Body of pancreas (tissue), 4 donors: ENCODE results near the gene MCRIP1. TPM values are rescaled to one million over a fixed set of nuclear protein-coding genes. Genes with fewer than 3 reads are reported as not detected.

Experiments
- ATAC-seq: fragments of 150-250 bp; one replicate; pipeline ENCODE4 v1.9.1; 2016
- DNase-seq, 4 donors: peaks; one replicate each; pipeline ENCODE4 v3.0.0-alpha.2; 2019
- H3K27ac ChIP-seq, 4 donors: fragments of 200-600 bp; sonication (generic); 1 replicate in 3 of 4; 2 replicates in 1 of 4; pipeline versions ENCODE4 v1.5.1 to v1.6.1; 2016 to 2019; ENCODE audit warnings: mild to moderate bottlenecking in 1 of 4, mixed read lengths in 1 of 4, moderate library complexity in 1 of 4
- H3K27me3 ChIP-seq, 2 donors: fragments of 200-600 bp; sonication (generic); one replicate each; pipeline ENCODE4 v1.6.0; 2016; ENCODE audit warnings: mild to moderate bottlenecking in 1 of 2
- H3K36me3 ChIP-seq, 2 donors: fragments of 200-600 bp; sonication (generic); replicated peaks in 1 of 2; 2 replicates each; pipeline ENCODE4 v1.5.1; 2016; ENCODE audit warnings: low read depth in 2 of 2; ENCODE audit not compliant: insufficient read depth in 1 of 2
- H3K4me1 ChIP-seq: fragments of 200-600 bp; sonication (generic); one replicate; pipeline ENCODE4 v1.6.0; 2016
- H3K4me3 ChIP-seq, 2 donors: fragments of 200-600 bp; sonication (generic); 1 replicate in 1 of 2; 2 replicates in 1 of 2; pipeline ENCODE4 v1.5.1; 2016 to 2019
- H3K9me3 ChIP-seq, 3 donors: fragments of 200-600 bp; sonication (generic); 1 replicate in 2 of 3; 2 replicates in 1 of 3; pipeline ENCODE4 v1.5.1; 2016
- CTCF ChIP-seq, 7 experiments: fragments of 450-650 bp in 4 of 7; fragments of 200-600 bp in 3 of 7; sonication (generic) in 3 of 7; IDR thresholded peaks; one replicate each; pipeline ENCODE4 v1.5.1; 2016 to 2019; ENCODE audit warnings: antibody characterized with exemption in 7 of 7
- POLR2A ChIP-seq, 3 donors: fragments of 450-650 bp; IDR thresholded peaks; one replicate each; pipeline ENCODE4 v1.6.1; 2016; ENCODE audit warnings: antibody characterized with exemption in 3 of 3, mild to moderate bottlenecking in 2 of 3
- WGBS, 2 donors: methylation state at CpG; one replicate each; pipeline ENCODE4 v1.1.5; 2017; 5-methylcytosine and 5-hydroxymethylcytosine counted together
- intact Hi-C: fragments of 100-400 bp; cut with DNase I; formaldehyde crosslinking; loops from one replicate; pipeline ENCODE4 v1.15.1; 2023
- total RNA-seq, 2 donors: library from RNA; depleted of rRNA; stranded (reverse); fragments of >200 nt; gene quantifications; one replicate each; pipeline ENCODE4 v1.1.0, GENCODE V29; 2016

The MCRIP1 gene
- total RNA-seq, 2 donors from 2014 or later: 46.1 to 65.6 TPM

DNA sequence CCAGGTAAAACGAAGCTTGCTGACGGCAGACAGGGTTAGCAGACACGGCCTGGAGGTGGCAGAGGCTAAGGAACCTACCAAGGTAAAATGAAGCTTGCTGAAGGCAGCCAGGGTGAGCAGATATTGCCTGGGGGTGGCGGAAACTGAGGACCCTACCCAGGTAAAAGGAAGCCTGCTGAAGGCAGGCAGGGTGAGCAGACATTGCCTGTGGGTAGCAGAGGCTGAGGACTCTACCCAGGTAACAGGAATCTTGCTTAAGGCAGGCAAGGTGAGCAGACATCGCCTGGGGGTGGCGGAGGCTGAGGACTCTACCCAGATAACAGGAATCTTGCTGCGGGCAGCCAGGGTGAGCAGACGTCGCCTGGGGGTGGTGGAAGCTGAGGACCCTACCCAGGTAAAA is 31.8 kb downstream of the MCRIP1 start:
- WGBS, 2 donors: 84 to 85% methylated on average over 9 of the region's 9 CpGs

DNA sequence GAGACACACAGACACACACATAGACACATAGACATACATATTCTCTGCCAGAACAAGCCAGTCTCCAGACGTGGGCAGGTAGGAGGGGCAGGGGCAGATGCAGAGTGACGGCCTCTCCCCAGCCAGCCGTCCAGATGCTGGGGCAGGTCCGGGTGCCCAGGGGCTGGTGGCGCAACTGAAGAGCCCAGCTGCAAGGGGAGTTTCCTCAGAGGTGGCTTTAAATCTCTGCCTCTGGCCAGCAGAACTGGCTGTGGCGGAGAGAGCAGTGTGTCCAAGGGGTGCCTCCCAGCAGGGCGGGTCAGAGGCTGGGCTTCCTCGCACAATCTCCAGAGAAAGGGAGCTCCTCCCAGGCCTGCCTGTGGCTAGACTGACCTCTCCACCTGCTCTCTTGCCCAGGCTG is 38.6 kb downstream of the MCRIP1 start:
- DNase-seq: no peak
- Histone ChIP-seq H3K27ac (no peak overlapping the region), H3K4me1 (no peaks in the 10 kb centered on the region), H3K36me3 (no peaks in the 10 kb centered on the region), H3K27me3 (no peaks in the 10 kb centered on the region), H3K9me3 (no peaks in the 10 kb centered on the region), H3K4me3 (no peak overlapping the region)
- ATAC-seq: peak; percentile 18
- 45 to 46% methylated on average over 4 to 8 of the region's 8 CpGs for WGBS, 2 donors
- no peak for TF ChIP-seq CTCF (IDR thresholded peaks at IDR 0.05)
- no peak for TF ChIP-seq POLR2A (IDR thresholded peaks at IDR 0.05)
- intact Hi-C loops: no loop called here

More for the DNA sequence above, 31.8 kb downstream of the MCRIP1 start:
- DNase-seq (no peak), ATAC-seq (no peak)
- intact Hi-C loops: no loop called here
- Histone ChIP-seq H3K9me3 (no peaks in the 10 kb centered on the region), H3K4me3 (no peak overlapping the region), H3K36me3 (no peaks in the 10 kb centered on the region), H3K27ac (no peak overlapping the region), H3K27me3 (peaks cover 4 to 36% of the 10 kb centered on the region in 2 donors), H3K4me1 (peaks cover 22% of the 10 kb centered on the region)
- no peak for TF ChIP-seq CTCF (IDR thresholded peaks at IDR 0.05)
- no peak for TF ChIP-seq POLR2A (IDR thresholded peaks at IDR 0.05)

DNA sequence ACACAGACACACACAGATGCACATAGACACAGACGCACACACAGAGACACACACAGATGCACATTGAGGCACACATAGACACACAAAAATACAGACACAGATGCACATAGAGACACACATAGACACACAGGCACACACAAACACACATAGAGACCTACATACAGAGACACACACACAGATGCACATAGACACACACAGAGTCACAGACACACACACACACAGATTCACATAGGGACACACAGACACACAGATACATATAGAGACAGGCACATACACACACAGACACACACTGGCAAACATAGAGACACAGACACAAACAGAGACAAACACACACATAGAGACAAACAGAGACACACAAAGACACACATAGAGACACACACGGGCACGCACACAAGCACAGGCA is 39.0 kb downstream of the MCRIP1 start:
- intact Hi-C loops: no loop called here
- TF ChIP-seq CTCF (IDR thresholded peaks at IDR 0.05) (no peak), POLR2A (IDR thresholded peaks at IDR 0.05) (no peak)
- Histone ChIP-seq H3K36me3 (no peaks in the 10 kb centered on the region), H3K4me1 (no peaks in the 10 kb centered on the region), H3K27me3 (no peaks in the 10 kb centered on the region), H3K4me3 (no peak overlapping the region), H3K9me3 (no peaks in the 10 kb centered on the region), H3K27ac (no peak overlapping the region)
- DNase-seq: no peak
- no peak for ATAC-seq
- 79 to 88% methylated on average over 3 of the region's 3 CpGs for WGBS, 2 donors

GRCh38 chr17:81792675-81793615 is 40.1 kb downstream of the MCRIP1 start:
- Histone ChIP-seq H3K9me3 (no peaks in the 10 kb centered on the region), H3K27me3 (no peaks in the 10 kb centered on the region), H3K4me3 (no peak overlapping the region), H3K27ac (no peak overlapping the region), H3K4me1 (no peaks in the 10 kb centered on the region), H3K36me3 (no peaks in the 10 kb centered on the region)
- ATAC-seq: no peak
- DNase-seq: no peak
- 71 to 74% methylated on average over 8 of the region's 8 CpGs for WGBS, 2 donors
- no peak for TF ChIP-seq CTCF (IDR thresholded peaks at IDR 0.05)
- no peak for TF ChIP-seq POLR2A (IDR thresholded peaks at IDR 0.05)
- intact Hi-C loops: no loop called here

Other genes with a start within 250 kb of the MCRIP1 start
- 10 to 100 TPM; 43.8 to 63.0 TPM for gene NPLOC4, start 196.2 kb downstream of the MCRIP1 start, total RNA-seq
- 1 to 10 TPM; 1.0 to 5.3 TPM for gene TSPAN10, start 196.1 kb downstream of the MCRIP1 start, total RNA-seq
- gene PDE6G, start 176.7 kb downstream of the MCRIP1 start, total RNA-seq: not detected
- gene OXLD1, start 166.7 kb downstream of the MCRIP1 start, total RNA-seq: 10 to 100 TPM; 18.1 to 23.3 TPM
- 10 to 100 TPM in 1 of 2 donors, 1 to 10 TPM in 1; 6.2 to 21.4 TPM for gene CCDC137, start 166.6 kb downstream of the MCRIP1 start, total RNA-seq
- 10 to 100 TPM; 22.8 to 47.1 TPM for gene ARL16, start 149.5 kb downstream of the MCRIP1 start, total RNA-seq
- 10 to 100 TPM; 60.7 to 66.9 TPM for gene HGS, start 149.3 kb downstream of the MCRIP1 start, total RNA-seq
- 10 to 100 TPM; 17.1 to 45.8 TPM for gene MRPL12, start 129.9 kb downstream of the MCRIP1 start, total RNA-seq
- 10 to 100 TPM; 15.8 to 18.9 TPM for gene SLC25A10, start 121.0 kb downstream of the MCRIP1 start, total RNA-seq
- gene GCGR, start 29.1 kb downstream of the MCRIP1 start, total RNA-seq: 1 to 10 TPM in 1 of 2 donors, under 1 TPM in 1; 0.52 to 5.3 TPM
- not detected for gene PPP1R27, start 1.8 kb upstream of the MCRIP1 start, total RNA-seq
- gene P4HB, start 27.2 kb upstream of the MCRIP1 start, total RNA-seq: 1,000 to 10,000 TPM; 1,462 to 4,394 TPM
- gene ARHGDIA, start 38.0 kb upstream of the MCRIP1 start, total RNA-seq: 100 to 1,000 TPM; 109 to 141 TPM
- gene ALYREF, start 58.3 kb upstream of the MCRIP1 start, total RNA-seq: 10 to 100 TPM; 17.1 to 72.2 TPM
- 100 to 1,000 TPM in 1 of 2 donors, 10 to 100 TPM in 1; 58.1 to 111 TPM for gene ANAPC11, start 58.4 kb upstream of the MCRIP1 start, total RNA-seq
- 1 to 10 TPM in 1 of 2 donors, under 1 TPM in 1; 0.66 to 1.8 TPM for gene NPB, start 68.9 kb upstream of the MCRIP1 start, total RNA-seq
- gene PCYT2, start 78.1 kb upstream of the MCRIP1 start, total RNA-seq: 10 to 100 TPM; 13.0 to 25.1 TPM
- gene SIRT7, start 84.9 kb upstream of the MCRIP1 start, total RNA-seq: 10 to 100 TPM; 23.9 to 48.5 TPM
- gene MAFG, start 94.4 kb upstream of the MCRIP1 start, total RNA-seq: 10 to 100 TPM in 1 of 2 donors, 1 to 10 TPM in 1; 8.3 to 14.5 TPM
- 10 to 100 TPM; 38.2 to 54.2 TPM for gene PYCR1, start 104.0 kb upstream of the MCRIP1 start, total RNA-seq
- not detected for gene MYADML2, start 113.9 kb upstream of the MCRIP1 start, total RNA-seq
- under 1 TPM in 1 of 2 donors, not detected in 1; 0.33 TPM for gene NOTUM, start 127.9 kb upstream of the MCRIP1 start, total RNA-seq
- gene ASPSCR1, start 144.3 kb upstream of the MCRIP1 start, total RNA-seq: 10 to 100 TPM; 17.9 to 57.4 TPM
- gene CENPX, start 189.6 kb upstream of the MCRIP1 start, total RNA-seq: 10 to 100 TPM; 16.5 to 24.4 TPM
- gene LRRC45, start 190.0 kb upstream of the MCRIP1 start, total RNA-seq: 10 to 100 TPM in 1 of 2 donors, 1 to 10 TPM in 1; 8.0 to 36.3 TPM
- gene RAC3, start 198.4 kb upstream of the MCRIP1 start, total RNA-seq: 1 to 10 TPM in 1 of 2 donors, not detected in 1; 3.1 TPM
- gene DCXR, start 204.4 kb upstream of the MCRIP1 start, total RNA-seq: 100 to 1,000 TPM in 1 of 2 donors, 10 to 100 TPM in 1; 82.2 to 205 TPM
- gene RFNG, start 218.5 kb upstream of the MCRIP1 start, total RNA-seq: 10 to 100 TPM; 37.9 to 43.1 TPM
- gene GPS1, start 218.6 kb upstream of the MCRIP1 start, total RNA-seq: 10 to 100 TPM; 63.0 to 86.4 TPM
- 100 to 1,000 TPM in 1 of 2 donors, 10 to 100 TPM in 1; 76.0 to 128 TPM for gene DUS1L, start 232.5 kb upstream of the MCRIP1 start, total RNA-seq